Gastrocnemius medialis (tissue), 4 donors: ENCODE results near the gene STUB1. TPM values are rescaled to one million over a fixed set of nuclear protein-coding genes. Genes with fewer than 3 reads are reported as not detected.

Experiments
- ATAC-seq, 2 donors: fragments of 150-250 bp; one replicate each; pipeline ENCODE4 v1.9.1; 2016
- DNase-seq, 2 donors: peaks; one replicate each; pipeline ENCODE4 v3.0.0-alpha.2; 2019
- H3K27ac ChIP-seq, 4 donors: fragments of 200-600 bp; sonication (generic); 1 replicate in 1 of 4; 2 replicates in 3 of 4; pipeline ENCODE4 v1.5.1; 2016 to 2018; ENCODE audit warnings: mild to moderate bottlenecking in 2 of 4, moderate library complexity in 1 of 4
- H3K27me3 ChIP-seq, 3 donors: fragments of 200-600 bp; sonication (generic) in 2 of 3; 1 replicate in 1 of 3; 2 replicates in 2 of 3; pipeline versions ENCODE4 v1.5.1 to v1.6.0; 2016 to 2019; ENCODE audit warnings: mild to moderate bottlenecking in 1 of 3, moderate library complexity in 1 of 3
- H3K36me3 ChIP-seq, 2 donors: fragments of 200-600 bp; sonication (generic) in 1 of 2; one replicate each; pipeline ENCODE4 v1.5.1; 2017 to 2018
- H3K4me1 ChIP-seq, 2 donors: fragments of 200-600 bp; sonication (generic) in 1 of 2; one replicate each; pipeline ENCODE4 v1.5.1; 2016 to 2017; ENCODE audit warnings: mild to moderate bottlenecking in 2 of 2
- H3K4me3 ChIP-seq, 4 donors: fragments of 200-600 bp; sonication (generic) in 3 of 4; 1 replicate in 1 of 4; 2 replicates in 3 of 4; pipeline ENCODE4 v1.5.1; 2016 to 2019; ENCODE audit warnings: mild to moderate bottlenecking in 2 of 4
- H3K9me3 ChIP-seq, 3 donors: fragments of 200-600 bp; sonication (generic) in 2 of 3; 1 replicate in 1 of 3; 2 replicates in 2 of 3; pipeline ENCODE4 v1.5.1; 2016 to 2019
- POLR2A ChIP-seq, 2 donors: fragments of 450-650 bp; IDR thresholded peaks; one replicate each; pipeline ENCODE4 v1.6.1; 2017; ENCODE audit warnings: antibody characterized with exemption in 2 of 2, mild to moderate bottlenecking in 2 of 2, moderate library complexity in 2 of 2
- in situ Hi-C, 4 donors: fragments of 200-750 bp; cut with MboI; loops; one replicate each; pipeline versions ENCODE4 v1.15.0 to v1.8.0; 2017; ENCODE audit warnings: low sequenced_read_pairs in 4 of 4
- intact Hi-C: fragments of 100-400 bp; cut with DNase I; formaldehyde crosslinking; loops from one replicate; pipeline ENCODE4 v1.15.1; 2023; ENCODE audit warnings: low total_unique reads
- total RNA-seq, 4 donors: library from RNA; depleted of rRNA; stranded (reverse); fragments of >200 nt; gene quantifications; one replicate each; pipeline versions ENCODE4 v1.1.0 to v1.2.3, GENCODE V29; 2016
- TF ChIP-seq, protein P1 (sequence below), 5 experiments: fragments of 450-650 bp in 3 of 5; fragments of 200-600 bp in 2 of 5; sonication (generic) in 2 of 5; IDR thresholded peaks in 4 of 5; conservative IDR thresholded peaks in 1 of 5; 1 replicate in 4 of 5; 2 replicates in 1 of 5; pipeline ENCODE4 v1.5.1; 2016 to 2019; ENCODE audit warnings: antibody characterized with exemption in 5 of 5, mild to moderate bottlenecking in 3 of 5, moderate library complexity in 3 of 5

STUB1 gene
- total RNA-seq, 4 donors from 2014 or later, result 144 to 229 (median 204) TPM

DNA sequence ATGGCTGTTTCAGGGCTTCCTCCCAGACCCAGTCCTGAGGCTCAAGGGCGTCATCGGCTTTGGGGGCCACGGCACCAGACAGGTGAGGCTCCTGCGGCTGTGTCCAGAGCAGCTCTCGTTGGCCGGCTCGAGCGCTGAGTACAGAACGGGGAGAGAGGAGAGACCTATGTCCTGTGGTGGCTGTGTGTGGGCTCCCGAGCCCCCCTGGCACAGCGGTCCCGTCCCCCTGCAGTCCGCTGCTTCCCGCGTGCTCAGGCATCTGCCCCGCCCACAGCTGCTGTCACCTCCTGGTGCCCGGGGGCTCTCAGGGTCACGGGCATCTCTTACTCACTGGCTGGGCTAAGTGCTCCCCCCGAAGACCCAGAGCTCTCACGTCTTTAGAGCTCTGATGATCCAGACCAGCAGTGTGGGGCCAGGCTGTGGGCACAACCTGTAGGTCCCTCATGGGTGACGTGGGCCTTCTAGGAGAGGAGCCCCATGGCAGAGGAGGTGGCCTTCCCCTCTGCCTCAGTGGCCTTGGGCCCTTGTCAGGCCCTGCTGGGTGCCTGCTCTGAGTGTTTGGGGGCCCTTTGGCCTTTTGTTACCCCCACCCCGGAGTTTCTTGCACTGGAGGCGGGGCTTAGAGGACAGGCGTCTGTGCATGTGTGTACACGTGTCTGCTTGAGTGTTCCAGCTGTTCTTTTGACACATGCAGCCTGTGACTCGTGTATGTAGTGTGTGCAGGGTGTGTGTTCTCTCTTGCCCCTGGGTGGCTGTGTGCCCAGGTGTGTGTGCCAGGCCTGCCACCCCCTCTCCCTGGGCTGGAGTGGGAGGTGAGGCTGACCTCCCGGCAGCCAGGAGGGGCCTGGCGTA is 27.5 kb upstream of the STUB1 start:
- H3K27ac ChIP-seq, result no peak overlapping the region
- ATAC-seq, result no peak
- no peaks in the 10 kb centered on the region for H3K36me3 ChIP-seq
- peaks cover 13 to 19% of the 10 kb centered on the region in 2 donors for H3K4me1 ChIP-seq
- in situ Hi-C loops (no loop called here), intact Hi-C loops (no loop called here)
- no peak for TF ChIP-seq POLR2A (IDR thresholded peaks at IDR 0.05)
- TF ChIP-seq, protein P1, sequence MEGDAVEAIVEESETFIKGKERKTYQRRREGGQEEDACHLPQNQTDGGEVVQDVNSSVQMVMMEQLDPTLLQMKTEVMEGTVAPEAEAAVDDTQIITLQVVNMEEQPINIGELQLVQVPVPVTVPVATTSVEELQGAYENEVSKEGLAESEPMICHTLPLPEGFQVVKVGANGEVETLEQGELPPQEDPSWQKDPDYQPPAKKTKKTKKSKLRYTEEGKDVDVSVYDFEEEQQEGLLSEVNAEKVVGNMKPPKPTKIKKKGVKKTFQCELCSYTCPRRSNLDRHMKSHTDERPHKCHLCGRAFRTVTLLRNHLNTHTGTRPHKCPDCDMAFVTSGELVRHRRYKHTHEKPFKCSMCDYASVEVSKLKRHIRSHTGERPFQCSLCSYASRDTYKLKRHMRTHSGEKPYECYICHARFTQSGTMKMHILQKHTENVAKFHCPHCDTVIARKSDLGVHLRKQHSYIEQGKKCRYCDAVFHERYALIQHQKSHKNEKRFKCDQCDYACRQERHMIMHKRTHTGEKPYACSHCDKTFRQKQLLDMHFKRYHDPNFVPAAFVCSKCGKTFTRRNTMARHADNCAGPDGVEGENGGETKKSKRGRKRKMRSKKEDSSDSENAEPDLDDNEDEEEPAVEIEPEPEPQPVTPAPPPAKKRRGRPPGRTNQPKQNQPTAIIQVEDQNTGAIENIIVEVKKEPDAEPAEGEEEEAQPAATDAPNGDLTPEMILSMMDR (IDR thresholded peaks at IDR 0.05 in 4 of 5, conservative IDR thresholded peaks at IDR 0.05 in 1 of 5), result no peak
- no peaks in the 10 kb centered on the region for H3K27me3 ChIP-seq
- DNase-seq, result no peak
- no peak overlapping the region for H3K4me3 ChIP-seq
- no peaks in the 10 kb centered on the region for H3K9me3 ChIP-seq

DNA sequence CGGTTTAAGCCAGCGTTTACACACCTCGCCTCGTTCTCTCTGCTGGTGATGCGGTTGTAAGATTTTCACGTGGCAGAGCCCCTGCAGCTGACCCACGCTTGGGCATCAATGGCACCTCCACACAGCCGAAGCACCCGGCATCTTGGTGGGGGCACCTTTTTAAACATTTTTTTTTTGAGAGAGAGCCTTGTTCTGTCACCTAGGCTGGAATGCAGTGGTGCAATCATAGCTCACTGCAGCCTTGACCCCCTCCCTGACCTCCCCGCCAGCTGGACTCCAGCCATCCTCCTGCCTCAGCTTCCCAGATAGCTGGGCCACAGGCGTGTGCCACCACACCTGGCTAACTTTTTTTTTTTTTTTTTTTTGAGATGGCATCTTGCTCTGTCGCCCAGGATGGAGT is 26.2 kb upstream of the STUB1 start:
- in situ Hi-C loops, result no loop called here

DNA sequence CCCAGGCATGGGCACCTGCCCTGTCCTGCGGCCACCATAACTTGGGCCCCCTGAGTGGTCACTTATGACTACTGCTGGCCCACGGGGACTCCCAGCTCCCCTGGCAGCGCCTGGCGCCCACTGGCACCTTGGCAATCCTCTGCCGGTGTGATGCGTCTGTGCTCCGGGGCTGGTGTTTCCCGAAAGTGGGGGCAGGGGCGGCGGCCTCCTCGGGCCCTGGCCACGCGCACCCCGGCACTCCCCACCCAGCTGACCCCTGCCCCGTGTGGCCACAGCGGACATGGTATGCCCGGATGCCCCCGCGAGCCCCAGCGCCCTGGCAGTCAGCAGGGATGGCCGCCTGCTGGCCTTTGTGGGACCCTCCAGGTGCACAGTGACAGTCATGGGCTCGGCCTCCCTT is 22.7 kb upstream of the STUB1 start:
- no peak overlapping the region for H3K27ac ChIP-seq
- H3K36me3 ChIP-seq, result no peaks in the 10 kb centered on the region
- no peaks in the 10 kb centered on the region for H3K27me3 ChIP-seq
- H3K4me3 ChIP-seq, result no peak overlapping the region
- TF ChIP-seq, protein P1 (IDR thresholded peaks at IDR 0.05 in 4 of 5, conservative IDR thresholded peaks at IDR 0.05 in 1 of 5), result no peak
- TF ChIP-seq POLR2A (IDR thresholded peaks at IDR 0.05), result no peak
- peaks cover 0 to 10% of the 10 kb centered on the region in 2 donors for H3K4me1 ChIP-seq
- in situ Hi-C loops (no loop called here), intact Hi-C loops (no loop called here)
- ATAC-seq (no peak), DNase-seq (no peak)
- H3K9me3 ChIP-seq, result no peaks in the 10 kb centered on the region

More for the DNA sequence above, 26.2 kb upstream of the STUB1 start:
- DNase-seq (no peak), ATAC-seq (no peak)
- H3K4me1 ChIP-seq, result peaks cover 5 to 8% of the 10 kb centered on the region in 2 donors
- no peak overlapping the region for H3K4me3 ChIP-seq
- no peaks in the 10 kb centered on the region for H3K27me3 ChIP-seq
- H3K9me3 ChIP-seq, result no peaks in the 10 kb centered on the region
- no peak overlapping the region for H3K27ac ChIP-seq
- no peaks in the 10 kb centered on the region for H3K36me3 ChIP-seq
- intact Hi-C loops, result no loop called here
- TF ChIP-seq POLR2A (IDR thresholded peaks at IDR 0.05), result no peak
- TF ChIP-seq, protein P1 (IDR thresholded peaks at IDR 0.05 in 4 of 5, conservative IDR thresholded peaks at IDR 0.05 in 1 of 5), result no peak

DNA sequence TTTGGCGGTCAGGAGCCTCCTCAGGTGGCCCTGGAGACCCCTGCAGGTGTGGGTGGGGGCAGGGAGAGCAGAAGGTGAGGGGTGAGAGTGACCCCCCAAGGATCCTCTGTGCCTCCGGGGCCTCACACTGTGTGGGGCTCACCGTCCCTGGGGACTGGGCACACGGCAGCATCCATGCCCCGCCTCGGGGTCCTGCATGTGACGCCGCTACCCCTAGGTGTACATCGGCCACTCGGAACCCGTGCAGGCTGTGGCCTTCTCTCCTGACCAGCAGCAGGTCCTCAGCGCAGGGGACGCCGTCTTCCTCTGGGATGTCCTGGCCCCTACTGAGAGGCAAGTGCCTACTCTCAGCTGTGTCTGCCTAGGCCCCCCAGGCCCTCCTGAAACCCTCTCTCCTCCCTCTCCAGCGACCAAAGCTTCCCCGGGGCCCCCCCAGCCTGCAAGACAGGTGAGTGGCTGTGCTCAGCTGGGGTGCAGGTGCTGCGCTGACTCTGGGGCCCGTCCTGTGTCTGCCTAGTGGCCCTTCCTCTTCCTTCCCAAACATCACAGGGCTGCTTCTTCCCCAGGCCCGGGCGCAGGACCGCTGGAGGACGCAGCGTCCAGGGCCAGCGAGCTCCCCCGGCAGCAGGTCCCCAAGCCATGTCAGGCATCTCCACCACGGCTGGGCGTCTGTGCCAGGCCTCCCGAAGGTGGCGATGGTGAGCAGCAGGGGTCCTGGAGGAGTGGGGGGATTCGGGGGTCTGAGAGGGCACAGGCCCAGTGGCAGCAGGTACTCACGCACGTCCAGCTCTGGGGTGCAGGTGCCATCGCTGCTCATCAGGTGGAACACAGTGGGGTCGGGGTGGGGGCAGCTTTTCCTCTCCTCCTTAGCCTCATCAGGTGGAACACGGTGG is 21.3 kb upstream of the STUB1 start:
- intact Hi-C loops (no loop called here), in situ Hi-C loops (no loop called here)
- H3K27me3 ChIP-seq, result no peaks in the 10 kb centered on the region
- no peak overlapping the region for H3K27ac ChIP-seq
- no peaks in the 10 kb centered on the region for H3K9me3 ChIP-seq
- peaks cover 0 to 10% of the 10 kb centered on the region in 2 donors for H3K4me1 ChIP-seq
- no peak for ATAC-seq
- TF ChIP-seq, protein P1 (IDR thresholded peaks at IDR 0.05 in 4 of 5, conservative IDR thresholded peaks at IDR 0.05 in 1 of 5), result no peak
- no peak for TF ChIP-seq POLR2A (IDR thresholded peaks at IDR 0.05)
- no peak for DNase-seq
- no peak overlapping the region for H3K4me3 ChIP-seq
- no peaks in the 10 kb centered on the region for H3K36me3 ChIP-seq
